ENCODE results near the gene CASP2.
A peak's percentile ranks its signal among the peaks of the same experiment; 100 is the strongest.

DNA sequence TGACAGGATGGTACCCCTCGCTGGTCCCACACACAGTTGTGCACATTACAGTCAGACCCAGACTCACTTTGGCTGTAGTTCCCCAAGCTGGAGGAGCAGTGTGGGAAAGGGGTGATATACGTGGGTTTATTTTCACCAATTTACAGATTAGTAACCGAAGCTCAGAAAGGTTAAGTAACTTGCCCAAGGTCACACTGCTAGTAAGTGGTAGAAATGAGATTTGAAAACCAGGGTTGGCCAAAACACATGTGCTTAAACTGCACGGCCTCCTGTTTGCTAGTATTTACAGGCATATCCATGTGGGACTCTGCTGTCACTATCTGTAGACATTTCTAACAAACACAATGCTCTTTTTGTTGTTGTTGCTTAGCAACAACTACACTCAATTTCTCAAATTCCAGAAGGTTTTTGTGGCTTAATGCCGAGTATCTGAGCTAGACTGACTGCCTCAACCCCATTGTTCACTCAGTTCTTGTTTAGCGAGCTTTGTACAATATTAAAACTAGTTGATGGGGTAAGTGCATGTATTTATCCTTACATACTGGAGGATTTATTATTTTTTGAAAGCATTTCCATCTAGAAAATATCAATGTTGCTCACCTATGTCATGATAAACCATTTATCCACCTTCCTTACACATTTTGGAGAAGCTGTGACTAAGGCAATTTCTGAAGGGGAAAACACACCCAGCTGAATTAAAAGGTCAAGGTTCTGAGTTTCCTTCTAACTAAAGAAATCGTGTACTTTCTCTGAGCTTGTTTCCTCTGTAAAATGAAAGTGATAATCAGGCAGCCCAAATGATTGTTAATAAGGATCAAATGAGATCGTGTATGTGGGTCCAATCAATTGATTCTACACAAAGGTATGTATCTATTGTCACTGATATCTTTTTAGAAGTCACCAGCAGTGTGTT lies 8.7 kb upstream of the CASP2 start:
- TF ChIP-seq, protein P1, sequence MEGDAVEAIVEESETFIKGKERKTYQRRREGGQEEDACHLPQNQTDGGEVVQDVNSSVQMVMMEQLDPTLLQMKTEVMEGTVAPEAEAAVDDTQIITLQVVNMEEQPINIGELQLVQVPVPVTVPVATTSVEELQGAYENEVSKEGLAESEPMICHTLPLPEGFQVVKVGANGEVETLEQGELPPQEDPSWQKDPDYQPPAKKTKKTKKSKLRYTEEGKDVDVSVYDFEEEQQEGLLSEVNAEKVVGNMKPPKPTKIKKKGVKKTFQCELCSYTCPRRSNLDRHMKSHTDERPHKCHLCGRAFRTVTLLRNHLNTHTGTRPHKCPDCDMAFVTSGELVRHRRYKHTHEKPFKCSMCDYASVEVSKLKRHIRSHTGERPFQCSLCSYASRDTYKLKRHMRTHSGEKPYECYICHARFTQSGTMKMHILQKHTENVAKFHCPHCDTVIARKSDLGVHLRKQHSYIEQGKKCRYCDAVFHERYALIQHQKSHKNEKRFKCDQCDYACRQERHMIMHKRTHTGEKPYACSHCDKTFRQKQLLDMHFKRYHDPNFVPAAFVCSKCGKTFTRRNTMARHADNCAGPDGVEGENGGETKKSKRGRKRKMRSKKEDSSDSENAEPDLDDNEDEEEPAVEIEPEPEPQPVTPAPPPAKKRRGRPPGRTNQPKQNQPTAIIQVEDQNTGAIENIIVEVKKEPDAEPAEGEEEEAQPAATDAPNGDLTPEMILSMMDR (IDR thresholded peaks at IDR 0.05): no peak
- peak; percentile 66 for TF ChIP-seq POLR2AphosphoS5 (IDR thresholded peaks at IDR 0.05)
